NCI-H2227 (cell line): ENCODE measurements around the gene KCNG3.

Experiments
- DNase-seq: peaks from one replicate; lab custom pipeline; 2025; ENCODE audit not compliant: unreplicated experiment; lab: John Stamatoyannopoulos, UW

Gene KCNG3, protein sequence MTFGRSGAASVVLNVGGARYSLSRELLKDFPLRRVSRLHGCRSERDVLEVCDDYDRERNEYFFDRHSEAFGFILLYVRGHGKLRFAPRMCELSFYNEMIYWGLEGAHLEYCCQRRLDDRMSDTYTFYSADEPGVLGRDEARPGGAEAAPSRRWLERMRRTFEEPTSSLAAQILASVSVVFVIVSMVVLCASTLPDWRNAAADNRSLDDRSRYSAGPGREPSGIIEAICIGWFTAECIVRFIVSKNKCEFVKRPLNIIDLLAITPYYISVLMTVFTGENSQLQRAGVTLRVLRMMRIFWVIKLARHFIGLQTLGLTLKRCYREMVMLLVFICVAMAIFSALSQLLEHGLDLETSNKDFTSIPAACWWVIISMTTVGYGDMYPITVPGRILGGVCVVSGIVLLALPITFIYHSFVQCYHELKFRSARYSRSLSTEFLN

DNA sequence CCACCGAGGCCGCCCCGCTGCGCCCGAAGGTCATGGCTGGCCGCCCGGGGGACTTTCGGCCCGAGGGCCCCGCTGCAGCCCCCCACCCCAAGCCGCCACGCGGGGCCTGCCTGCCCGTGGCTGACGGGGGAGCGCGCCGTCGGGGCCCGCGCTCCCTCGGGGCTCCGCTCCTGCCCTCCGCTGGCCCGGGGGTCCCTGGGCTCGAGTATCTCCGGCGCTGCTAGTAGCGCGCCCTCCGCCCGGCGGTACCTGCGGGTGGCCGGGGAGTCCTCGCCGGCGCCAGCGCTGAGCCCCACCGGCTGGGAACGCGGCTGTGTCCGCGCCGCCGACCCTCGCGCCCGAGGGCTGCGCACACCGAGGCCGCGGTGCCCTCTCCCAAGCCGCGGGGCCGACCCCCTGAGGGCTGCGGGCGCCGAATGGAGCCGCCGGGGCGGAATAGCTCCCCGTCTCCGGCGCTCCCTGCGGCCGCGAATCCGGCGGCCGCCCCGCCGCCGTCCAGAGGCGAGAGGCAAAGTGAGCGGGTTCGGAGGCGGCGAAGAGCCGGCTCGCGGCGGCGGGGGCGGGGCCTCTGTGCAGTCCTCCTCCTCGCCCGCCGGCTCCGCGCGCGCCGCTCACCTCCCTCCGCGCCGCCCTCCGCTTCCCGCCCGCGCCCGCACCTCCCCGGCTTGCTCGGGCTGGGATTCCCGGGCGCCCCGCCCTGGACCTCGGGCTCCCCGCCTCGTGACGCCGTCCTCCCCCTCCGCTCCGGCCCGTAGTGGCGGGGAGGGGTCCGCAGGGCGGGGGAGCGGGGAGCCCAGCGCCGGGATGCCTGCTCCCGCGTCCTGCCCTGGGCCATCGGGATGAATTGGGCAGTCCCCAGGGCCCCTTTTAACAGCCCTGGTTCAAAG is at the start of gene KCNG3:
Gene KCNG3 (minus strand): TSS at position 515 of the 887 bp plus-strand sequence. CDS start 481 bp downstream, at position 34.
- peak; percentile 92 for DNase-seq

DNA sequence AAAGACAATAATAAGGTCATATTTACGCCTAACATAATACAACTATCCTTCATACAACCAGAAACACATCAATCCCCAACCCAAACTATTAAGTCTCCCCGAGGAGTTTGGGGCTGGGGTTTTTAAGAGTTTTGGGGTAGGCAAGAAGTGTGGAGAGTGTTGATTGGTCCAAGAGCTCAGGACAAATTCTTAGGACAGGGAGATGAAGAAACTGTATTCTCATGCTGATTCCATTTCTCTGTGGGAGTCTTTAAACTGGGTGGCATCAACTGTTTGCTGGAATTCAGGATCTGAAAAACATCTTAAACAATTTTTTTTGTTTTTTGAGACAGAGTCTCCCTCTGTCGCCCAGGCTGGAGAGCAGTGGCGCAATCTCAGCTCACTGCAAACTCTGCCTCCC is 49.1 kb upstream of the KCNG3 start:
- no peak for DNase-seq

DNA sequence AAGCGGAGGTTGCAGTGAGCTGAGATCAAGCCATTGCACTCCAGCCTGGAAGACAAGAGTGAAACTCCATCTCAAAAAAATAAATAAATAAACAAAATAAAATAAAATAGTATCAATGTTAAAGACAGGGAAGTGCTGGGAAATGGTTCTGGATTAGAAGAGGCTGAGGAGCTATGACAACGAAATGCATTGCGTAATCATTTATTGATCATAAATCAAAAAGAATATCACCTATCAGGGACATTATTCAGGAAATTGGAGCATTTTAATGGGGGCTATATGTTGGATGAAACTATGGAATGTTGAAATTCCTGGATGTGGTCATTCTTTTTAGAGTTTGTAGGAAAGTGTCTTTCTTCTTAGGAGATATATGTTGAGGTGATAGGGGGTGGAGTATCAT is 43.7 kb upstream of the KCNG3 start:
- DNase-seq, result no peak

DNA sequence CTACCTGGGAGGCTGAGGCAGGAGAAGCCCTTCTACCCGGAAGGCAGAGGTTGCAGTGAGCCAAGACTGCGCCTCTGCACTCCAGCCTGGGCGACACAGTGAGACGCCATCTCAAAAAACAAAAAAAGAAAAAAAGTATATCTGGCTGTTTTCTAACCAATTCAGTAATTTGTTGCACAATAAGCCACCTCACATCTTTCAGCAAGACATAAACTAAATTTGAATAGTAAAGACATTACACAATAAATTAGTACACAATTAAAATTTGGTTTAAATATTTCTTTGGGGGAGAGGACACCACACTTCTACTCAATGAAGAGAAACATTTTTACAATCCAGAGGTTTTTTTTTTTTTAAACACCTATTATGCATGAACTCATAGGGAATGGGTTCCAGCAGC is 38.6 kb upstream of the KCNG3 start:
- no peak for DNase-seq

DNA sequence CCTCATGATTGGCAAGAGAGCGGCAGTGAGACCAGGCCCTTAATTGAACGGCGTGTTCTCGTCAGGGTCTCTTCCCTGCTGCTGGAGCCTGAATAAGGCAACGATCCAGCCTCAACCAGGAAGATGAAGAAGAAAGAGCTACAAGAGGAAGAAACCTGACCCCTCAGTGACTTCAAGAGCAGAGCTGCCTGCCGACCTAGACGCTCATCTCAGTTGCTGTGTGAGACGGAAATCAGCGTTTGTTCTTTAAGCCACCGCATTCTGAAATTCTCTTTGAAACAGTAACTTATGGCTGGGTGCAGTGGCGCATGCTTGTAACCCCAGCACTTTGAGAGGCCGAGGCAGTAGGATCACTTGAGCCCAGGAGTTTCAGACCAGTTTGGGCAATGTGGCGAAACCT is 29.6 kb upstream of the KCNG3 start:
- no peak for DNase-seq

DNA sequence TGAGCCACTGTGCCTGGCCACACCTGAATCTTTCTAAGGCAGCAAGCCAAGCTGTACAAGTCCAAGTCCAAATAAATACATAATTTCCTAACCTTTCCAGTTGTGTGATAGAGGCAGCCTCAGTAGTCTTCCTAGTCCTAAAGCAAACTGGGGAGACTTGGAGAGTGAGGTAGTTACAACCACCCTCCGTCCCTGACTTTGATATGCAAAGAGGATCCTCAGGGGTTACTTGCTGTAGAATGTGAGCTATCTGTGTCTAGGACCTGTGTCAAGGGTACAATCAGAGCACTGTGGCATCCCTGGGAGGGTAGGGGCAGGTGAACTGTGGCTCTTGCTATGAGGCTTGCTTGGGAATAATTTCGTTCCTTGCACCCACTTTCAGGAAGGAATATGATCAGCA is 28.3 kb upstream of the KCNG3 start:
- no peak for DNase-seq

DNA sequence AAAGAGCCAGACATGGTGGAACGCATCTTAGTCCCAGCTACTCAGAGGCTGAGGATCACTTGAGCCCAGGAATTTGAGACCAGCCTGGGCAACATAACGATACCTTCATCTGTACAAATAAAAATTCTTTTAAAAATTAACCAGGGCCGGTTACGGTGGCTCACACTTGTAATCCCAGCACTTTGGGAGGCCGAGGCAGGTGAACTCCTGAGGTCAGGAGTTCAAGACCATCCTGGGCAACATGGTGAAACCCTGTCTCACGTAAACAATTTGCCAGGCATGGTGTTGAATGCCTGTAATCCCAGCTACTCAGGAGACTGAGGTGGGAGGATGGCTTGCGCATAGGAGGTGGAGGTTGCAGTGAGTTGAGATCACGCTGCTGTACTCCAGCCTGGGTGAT is 25.8 kb upstream of the KCNG3 start:
- no peak for DNase-seq

DNA sequence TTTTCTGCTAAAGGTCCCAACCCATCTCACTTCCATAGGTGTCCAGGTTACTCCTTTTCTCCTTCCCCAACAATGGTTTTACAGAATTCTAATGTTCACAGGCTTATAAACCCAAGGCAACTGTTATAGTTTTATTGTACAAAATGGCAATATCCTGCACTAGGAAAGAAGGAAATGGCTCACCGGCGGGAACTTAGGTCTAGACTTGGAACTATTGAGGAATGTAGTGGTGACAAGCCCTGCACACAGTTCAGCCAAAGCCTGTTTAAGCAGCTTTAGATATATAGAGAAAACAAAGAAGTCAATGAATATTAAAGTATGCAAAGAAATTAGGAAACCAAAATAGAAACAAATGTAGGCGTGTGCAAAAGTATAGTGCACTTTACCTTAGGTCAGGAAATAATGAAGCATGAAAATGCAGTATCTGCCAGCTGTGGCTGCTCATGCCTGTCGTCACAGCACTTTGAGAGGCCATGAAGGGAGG is 22.7 kb upstream of the KCNG3 start:
- no peak for DNase-seq

DNA sequence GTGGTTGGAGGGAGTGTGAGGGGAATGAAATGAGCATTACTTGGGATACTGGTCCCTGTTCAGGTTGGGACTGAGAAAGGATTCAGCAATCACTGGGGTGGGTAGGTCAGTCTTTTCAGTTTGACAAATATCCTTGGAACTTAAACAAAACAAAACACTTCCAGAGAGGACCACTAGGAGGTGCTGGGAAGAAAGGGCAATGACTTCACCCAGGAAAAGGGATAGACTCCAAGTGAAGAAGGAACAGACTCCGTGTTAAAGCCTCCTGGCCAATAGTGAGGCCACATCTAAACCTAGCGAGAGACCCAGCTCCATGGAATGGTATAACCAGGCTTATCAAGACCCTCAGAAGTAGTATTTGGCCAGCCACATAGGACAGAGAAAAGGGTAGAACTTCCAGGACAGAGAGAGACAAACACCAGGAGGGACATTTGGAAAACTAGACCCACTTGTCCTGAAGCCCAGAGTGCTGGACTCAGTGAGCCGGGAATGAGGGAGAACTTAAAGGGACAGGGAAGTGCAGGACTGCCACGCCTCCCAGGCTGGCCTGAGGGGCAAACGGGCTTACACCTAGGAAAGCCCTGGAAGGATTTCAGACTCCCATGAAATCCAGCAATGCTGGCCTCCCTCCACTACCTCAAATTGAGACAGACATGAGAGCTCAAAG is 19.6 kb upstream of the KCNG3 start:
- DNase-seq, result peak; percentile 46

DNA sequence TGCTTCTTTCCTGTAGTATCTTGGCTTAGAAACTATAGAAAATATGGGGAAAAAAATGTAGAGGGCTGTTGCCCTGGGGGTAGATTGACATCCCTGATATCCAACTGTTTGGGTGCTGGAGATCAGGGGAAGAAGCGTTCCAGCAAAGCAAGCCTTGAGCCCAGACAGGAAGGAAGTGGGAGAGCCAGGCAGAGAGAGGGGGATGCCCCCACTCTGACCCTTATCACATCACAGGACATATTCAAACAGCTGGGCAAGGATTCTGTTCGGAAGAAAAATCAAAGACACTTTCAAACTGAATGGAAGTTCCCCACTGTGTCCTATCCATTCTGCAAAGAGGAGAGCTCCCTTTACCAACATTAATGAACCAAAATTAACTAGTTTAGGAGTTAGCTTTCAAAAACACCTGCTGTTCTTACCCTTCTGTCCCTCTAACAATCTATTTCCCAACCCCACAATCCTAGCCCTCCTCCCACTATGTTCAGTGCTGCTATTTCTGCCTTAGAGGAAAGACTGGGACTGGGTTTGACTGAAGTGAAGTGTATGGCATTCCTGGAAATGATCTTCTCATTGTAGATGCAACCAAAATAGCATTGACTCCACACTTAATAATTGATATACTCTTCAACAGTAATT is 16.9 kb upstream of the KCNG3 start:
- no peak for DNase-seq

DNA sequence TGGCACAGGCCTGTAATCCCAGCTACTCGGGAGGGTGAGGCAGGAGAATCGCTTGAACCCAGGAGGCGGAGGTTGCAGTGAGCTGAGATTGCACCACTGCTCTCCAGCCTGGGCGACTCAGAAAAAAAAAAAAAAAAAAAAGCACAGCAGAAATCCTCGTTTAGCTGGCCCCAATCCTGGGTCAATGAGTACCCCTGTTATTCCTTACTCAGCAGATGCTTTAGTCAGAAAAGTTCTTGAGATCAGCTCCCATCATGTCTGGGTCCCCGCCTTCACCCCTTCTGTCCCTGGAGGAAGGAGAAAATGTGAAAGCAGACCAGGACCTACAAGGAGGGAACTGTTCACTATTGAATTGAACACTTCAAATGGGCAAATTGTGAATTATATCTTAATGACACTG is 16.4 kb upstream of the KCNG3 start:
- DNase-seq, result no peak

DNA sequence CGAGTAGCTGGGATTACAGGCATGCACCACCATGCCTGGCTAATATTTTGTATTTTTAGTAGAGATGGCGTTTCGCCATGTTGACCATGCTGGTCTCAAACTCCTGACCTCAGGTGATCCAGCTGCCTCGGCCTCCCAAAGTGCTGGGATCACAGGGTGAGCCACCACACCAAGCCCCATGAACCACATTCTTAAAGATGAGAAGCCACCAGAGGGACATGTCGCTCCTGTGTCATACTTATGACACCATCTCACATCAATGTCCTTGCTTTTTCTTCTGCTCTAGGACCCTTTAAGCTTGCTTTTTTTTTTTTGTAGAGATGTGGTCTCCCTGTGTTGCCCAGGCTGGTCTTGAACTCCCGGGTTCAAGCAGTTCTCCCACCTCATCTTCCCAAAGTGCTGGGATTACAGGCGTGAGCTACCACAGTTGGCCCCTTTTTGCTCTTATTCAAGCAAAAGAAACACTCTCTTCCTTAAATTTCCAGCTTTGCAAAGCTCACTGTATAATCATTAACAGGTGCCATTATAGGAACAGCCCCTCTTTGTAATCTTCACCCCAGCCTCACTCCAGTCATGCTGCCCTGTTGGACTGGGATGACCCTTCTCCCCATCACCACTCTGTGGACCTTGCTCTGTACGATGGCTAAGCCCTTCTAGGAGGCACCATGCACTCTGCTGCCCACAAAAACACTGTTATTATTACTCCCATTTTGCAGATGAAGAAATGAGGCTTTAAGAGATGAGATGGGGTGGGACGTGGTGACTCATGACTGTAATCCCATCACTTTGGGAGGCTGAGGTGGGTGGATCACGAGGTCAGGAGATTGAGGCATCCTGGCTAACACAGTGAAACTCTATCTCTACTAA is 10.8 kb upstream of the KCNG3 start:
- no peak for DNase-seq

DNA sequence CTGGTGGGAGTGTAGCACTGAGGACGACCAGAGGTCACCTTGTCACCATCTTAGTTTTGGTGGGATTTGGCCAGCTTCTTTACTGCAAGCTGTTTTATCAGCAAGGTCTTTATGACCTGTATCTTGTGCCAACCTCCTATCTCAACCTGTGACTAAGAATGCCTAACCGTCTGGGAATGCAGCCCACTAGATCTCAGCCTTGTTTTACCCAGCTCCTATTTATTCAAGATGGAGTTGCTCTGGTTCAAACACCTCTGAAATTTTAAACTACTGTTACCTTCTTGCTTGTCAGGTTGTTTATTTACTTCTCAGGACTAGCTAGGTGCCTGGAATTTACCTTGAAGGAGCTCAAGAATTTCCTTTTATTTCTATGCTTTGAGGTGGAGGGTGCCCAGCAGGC is 9.5 kb upstream of the KCNG3 start:
- DNase-seq, result no peak

DNA sequence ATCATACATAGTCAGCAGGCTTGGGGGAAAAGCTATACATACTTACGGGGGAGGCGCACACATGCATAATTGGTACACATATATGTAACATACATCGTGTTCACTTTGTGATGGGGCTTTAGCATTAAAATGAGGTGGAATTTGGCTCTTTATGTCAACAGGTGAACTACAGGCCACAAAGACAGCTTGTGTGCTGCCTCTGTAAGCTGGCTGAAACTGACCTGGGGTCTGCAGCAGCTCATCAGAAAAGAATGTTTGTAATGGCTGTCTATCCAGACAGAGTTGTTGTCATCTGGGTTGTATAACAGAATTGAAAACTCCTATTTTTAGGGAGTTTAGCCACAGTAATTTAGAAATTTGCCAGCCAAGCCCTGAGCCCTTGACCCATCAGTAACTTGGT is 4.7 kb upstream of the KCNG3 start:
- DNase-seq, result no peak

DNA sequence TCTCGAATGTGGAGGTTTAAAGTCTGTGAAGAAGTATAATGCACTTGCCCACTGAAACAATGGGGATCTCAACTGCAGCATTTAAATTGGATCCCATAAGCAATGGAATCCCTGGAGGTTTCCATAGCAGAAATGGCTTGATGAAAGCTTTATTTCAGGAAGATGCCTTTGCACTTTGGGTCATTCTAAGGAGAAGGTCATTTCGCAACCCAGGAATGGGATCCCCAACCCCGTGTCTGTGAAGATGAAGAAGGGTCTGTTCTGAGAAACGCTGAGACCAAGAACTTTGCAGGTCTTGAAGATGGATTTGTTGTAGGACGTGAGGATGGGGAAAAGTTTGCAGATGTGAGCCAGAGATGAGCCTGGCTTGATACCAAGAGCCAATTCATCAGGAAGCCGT is 1.8 kb upstream of the KCNG3 start:
- no peak for DNase-seq

DNA sequence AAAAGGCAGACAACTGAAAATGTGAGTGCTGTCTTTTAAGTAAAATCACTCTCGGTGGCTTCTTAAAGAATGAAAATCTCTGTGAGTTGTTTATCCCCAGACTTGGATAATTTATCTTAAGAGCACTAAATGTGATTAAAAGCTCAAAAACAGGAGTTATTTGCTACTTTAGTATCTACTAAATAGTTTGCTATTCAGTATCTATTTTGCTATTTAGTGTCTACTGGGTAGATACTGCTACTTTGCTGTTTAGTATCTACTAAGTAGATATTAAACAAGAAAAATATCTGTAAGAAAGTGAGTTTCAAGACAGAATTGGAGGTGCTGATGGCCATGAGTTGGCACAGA is 1.4 kb upstream of the KCNG3 start:
- DNase-seq, result no peak

DNA sequence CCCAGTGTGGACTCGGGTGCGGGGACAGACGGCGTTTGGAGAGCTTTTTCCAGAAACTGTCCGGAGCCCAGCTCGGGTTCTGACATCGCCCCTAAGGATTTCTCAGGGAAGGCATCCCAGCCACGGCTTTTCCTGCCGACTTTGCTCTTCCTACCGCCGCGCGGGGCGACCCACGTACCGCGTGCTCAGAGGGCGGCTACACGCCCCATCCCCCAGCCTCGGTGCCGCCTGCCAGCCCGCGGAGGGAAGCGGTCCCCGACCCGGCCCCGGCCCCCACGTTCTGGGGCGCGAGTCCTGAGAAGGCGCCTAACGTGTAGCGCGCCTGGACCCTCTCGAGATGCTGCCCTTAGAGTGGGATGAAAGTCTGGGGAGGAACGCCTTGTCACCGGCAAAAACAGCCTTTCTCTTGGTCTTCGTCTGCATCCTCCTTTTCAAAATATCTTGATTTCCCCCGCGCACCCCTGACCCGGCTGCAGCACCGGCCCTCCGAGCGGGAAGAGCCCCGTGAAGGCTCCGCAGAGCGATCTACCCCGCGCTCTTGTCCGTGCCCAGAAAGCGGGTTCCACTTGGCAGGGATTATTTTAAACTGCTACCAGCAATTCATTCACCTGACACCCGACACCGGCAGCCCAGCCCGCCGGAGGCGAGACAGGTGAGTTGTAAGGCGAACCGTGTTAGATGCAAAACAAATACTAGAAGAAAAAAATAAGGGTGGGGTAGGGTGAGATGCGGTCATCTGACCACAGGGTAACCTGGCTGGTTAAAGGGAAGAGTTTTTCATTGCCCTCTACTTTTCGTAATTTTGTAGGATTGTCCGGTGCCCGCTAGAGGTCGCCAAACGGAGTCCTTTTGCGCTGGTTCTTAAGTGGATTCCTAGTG is 812 bp upstream of the KCNG3 start:
- peak; percentile 84 for DNase-seq

DNA sequence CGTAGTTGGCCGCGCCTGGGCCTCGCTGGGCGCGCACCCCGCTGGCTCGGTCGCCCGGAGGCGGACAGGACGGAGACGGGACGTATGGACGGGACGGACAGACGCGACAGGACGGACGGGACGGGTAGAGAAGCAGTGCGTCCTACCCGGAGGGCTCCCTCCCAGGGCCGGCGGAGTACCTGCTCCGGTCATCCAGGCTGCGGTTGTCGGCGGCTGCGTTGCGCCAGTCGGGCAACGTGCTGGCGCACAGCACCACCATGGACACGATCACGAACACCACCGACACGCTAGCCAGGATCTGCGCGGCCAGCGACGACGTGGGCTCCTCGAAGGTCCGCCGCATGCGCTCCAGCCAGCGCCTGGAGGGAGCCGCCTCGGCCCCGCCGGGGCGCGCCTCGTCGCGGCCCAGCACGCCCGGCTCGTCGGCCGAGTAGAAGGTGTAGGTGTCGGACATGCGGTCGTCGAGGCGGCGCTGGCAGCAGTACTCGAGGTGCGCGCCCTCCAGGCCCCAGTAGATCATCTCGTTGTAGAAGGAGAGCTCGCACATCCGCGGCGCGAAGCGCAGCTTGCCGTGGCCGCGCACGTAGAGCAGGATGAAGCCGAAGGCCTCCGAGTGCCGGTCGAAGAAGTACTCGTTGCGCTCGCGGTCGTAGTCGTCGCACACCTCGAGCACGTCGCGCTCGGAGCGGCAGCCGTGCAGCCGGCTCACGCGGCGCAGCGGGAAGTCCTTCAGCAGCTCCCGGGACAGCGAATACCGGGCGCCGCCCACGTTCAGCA is 903 bp downstream of the KCNG3 start:
- peak; percentile 81 for DNase-seq
